Uterus (tissue), 2 donors: ENCODE results near the gene CEACAM6.

ENCODE experiments used
- POLR2A ChIP-seq, 2 donors: fragments of 450-650 bp; IDR thresholded peaks; one replicate each; pipeline ENCODE4 v1.6.1; 2016; ENCODE audit warnings: antibody characterized with exemption in 2 of 2, mild to moderate bottlenecking in 1 of 2, moderate library complexity in 1 of 2
- TF ChIP-seq, protein P1 (sequence below), 4 experiments: fragments of 200-600 bp in 2 of 4; fragments of 450-650 bp in 2 of 4; sonication (generic) in 2 of 4; IDR thresholded peaks; one replicate each; pipeline ENCODE4 v1.5.1; 2016 to 2019; ENCODE audit warnings: antibody characterized with exemption in 4 of 4, mild to moderate bottlenecking in 2 of 4, moderate library complexity in 1 of 4

DNA sequence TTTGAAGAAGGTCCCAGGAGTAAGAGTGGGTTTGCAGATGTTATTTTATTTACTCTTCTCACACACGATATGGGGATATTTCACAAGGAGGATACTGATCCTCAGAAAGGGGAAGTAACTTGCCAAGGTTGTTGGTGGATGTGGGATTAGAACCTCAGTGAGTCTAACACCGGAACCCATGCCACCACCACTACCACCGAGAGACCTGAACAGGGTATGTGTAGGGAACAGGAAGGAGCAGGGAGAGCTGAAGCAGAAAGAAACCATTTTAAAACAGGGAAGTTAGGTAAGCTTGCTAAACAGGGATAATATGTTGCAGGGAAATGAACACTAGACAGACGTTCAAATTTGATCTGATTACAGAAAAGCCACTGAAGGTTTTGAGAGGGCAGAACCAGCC, 29.4 kb downstream of the CEACAM6 start:
- TF ChIP-seq, protein P1, sequence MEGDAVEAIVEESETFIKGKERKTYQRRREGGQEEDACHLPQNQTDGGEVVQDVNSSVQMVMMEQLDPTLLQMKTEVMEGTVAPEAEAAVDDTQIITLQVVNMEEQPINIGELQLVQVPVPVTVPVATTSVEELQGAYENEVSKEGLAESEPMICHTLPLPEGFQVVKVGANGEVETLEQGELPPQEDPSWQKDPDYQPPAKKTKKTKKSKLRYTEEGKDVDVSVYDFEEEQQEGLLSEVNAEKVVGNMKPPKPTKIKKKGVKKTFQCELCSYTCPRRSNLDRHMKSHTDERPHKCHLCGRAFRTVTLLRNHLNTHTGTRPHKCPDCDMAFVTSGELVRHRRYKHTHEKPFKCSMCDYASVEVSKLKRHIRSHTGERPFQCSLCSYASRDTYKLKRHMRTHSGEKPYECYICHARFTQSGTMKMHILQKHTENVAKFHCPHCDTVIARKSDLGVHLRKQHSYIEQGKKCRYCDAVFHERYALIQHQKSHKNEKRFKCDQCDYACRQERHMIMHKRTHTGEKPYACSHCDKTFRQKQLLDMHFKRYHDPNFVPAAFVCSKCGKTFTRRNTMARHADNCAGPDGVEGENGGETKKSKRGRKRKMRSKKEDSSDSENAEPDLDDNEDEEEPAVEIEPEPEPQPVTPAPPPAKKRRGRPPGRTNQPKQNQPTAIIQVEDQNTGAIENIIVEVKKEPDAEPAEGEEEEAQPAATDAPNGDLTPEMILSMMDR (IDR thresholded peaks at IDR 0.05) = no peak
- no peak for TF ChIP-seq POLR2A (IDR thresholded peaks at IDR 0.05)
